H1 (cell line): Measurements from ENCODE around the gene PHC3. TPM values are rescaled to one million over a fixed set of nuclear protein-coding genes. Genes with fewer than 3 reads are reported as not detected.

Experiments
- CTCF ChIA-PET: fragments of 300-600 bp; sonication (Branson Sonifier 250); formaldehyde crosslinking; loops from one replicate; lab custom pipeline; 2021; ENCODE audit not compliant: partially characterized antibody; lab: Charles Lee
- POLR2A ChIA-PET: fragments of 300-600 bp; sonication (Branson Sonifier 250); formaldehyde crosslinking; loops from one replicate; lab custom pipeline; 2021; ENCODE audit warnings: inconsistent platforms; ENCODE audit not compliant: partially characterized antibody; lab: Charles Lee
- DNase-seq, 2 experiments: peaks; one replicate each; pipeline versions ENCODE4 v3.0.0 to v3.0.0-alpha.2; 2010 to 2022; ENCODE audit warnings: low spot score in 2 of 2, low read depth in 1 of 2, mixed read lengths in 1 of 2
- FAIRE-seq: peaks from 2 replicates; lab custom pipeline; 2011; peaks lifted over from hg19 to GRCh38; lab: Jason Lieb, UNC
- H2AFZ ChIP-seq: 2 replicates; pipeline ENCODE4 v1.8.1; 2012; ENCODE audit warnings: low read length, inconsistent platforms
- H2AK5ac ChIP-seq: 2 replicates; pipeline ENCODE4 v1.6.1; 2013; ENCODE audit warnings: low read depth, low read length
- H2BK120ac ChIP-seq: replicated peaks from 2 replicates; pipeline ENCODE3; 2013; ENCODE audit warnings: low read depth, low read length, inconsistent platforms
- H2BK12ac ChIP-seq: 2 replicates; pipeline ENCODE4 v1.6.1; 2013; ENCODE audit warnings: low read depth, low read length
- H2BK15ac ChIP-seq: 2 replicates; pipeline ENCODE4 v1.6.1; 2013; ENCODE audit warnings: low read length
- H2BK20ac ChIP-seq: 2 replicates; pipeline ENCODE4 v1.6.1; 2013; ENCODE audit warnings: low read length
- H2BK5ac ChIP-seq: 2 replicates; pipeline ENCODE4 v1.6.1; 2013; ENCODE audit warnings: low read depth, low read length
- H3K14ac ChIP-seq: 2 replicates; pipeline ENCODE4 v1.6.1; 2013; ENCODE audit warnings: inconsistent platforms; ENCODE audit not compliant: insufficient read length
- H3K18ac ChIP-seq: 2 replicates; pipeline ENCODE4 v1.6.1; 2013; ENCODE audit warnings: low read length; ENCODE audit errors: extremely low read depth
- H3K23ac ChIP-seq: 2 replicates; pipeline ENCODE4 v1.6.1; 2013; ENCODE audit warnings: inconsistent platforms; ENCODE audit not compliant: insufficient read length
- H3K23me2 ChIP-seq: 2 replicates; pipeline ENCODE4 v1.6.1; 2013; ENCODE audit warnings: low read depth, low read length
- H3K27ac ChIP-seq: 2 replicates; pipeline ENCODE4 v1.6.1; 2011; ENCODE audit warnings: low read depth, low read length, inconsistent platforms
- H3K27me3 ChIP-seq, 4 experiments: replicated peaks in 1 of 4; 1 replicate in 1 of 4; 2 replicates in 3 of 4; pipeline versions ENCODE4 v1.6.1 to v1.8.1; 2011 to 2013; ENCODE audit warnings: low read length in 3 of 4, mild to moderate bottlenecking in 3 of 4, inconsistent platforms in 2 of 4, mixed read lengths in 2 of 4, moderate library complexity in 1 of 4; ENCODE audit not compliant: control insufficient read depth in 3 of 4, insufficient read depth in 3 of 4; ENCODE audit errors: extremely low read depth in 1 of 4
- H3K36me3 ChIP-seq, 4 experiments: 2 replicates each; pipeline versions ENCODE4 v1.6.1 to v1.8.1; 2011 to 2013; ENCODE audit warnings: mild to moderate bottlenecking in 4 of 4, low read length in 3 of 4, moderate library complexity in 2 of 4, control low read depth in 1 of 4, inconsistent platforms in 1 of 4; ENCODE audit not compliant: insufficient read depth in 4 of 4, control insufficient read depth in 2 of 4
- H3K4ac ChIP-seq: replicated peaks from 2 replicates; pipeline ENCODE3; 2013; ENCODE audit warnings: low read length, low read depth, mixed read lengths, inconsistent platforms; ENCODE audit not compliant: insufficient read length
- H3K4me1 ChIP-seq, 4 experiments: replicated peaks in 1 of 4; 1 replicate in 1 of 4; 2 replicates in 3 of 4; pipeline versions ENCODE4 v1.6.1 to v1.8.1; 2011 to 2013; ENCODE audit warnings: low read length in 3 of 4, inconsistent platforms in 2 of 4, mixed read lengths in 1 of 4; ENCODE audit not compliant: insufficient read depth in 4 of 4, control insufficient read depth in 3 of 4
- H3K4me2 ChIP-seq, 2 experiments: 2 replicates each; pipeline versions ENCODE4 v1.6.1 to v1.8.1; 2011 to 2013; ENCODE audit warnings: low read depth in 2 of 2, low read length in 2 of 2, control low read depth in 1 of 2, inconsistent platforms in 1 of 2, mild to moderate bottlenecking in 1 of 2; ENCODE audit not compliant: insufficient read depth in 1 of 2
- H3K4me3 ChIP-seq, 4 experiments: fragments of 200-600, 300-600 bp in 1 of 4; sonication (generic), shearing (Covaris generic), sonication (Bioruptor Twin) in 1 of 4; 2 replicates each; pipeline versions ENCODE4 v1.5.1 to v1.8.1; 2011 to 2016; ENCODE audit warnings: low read length in 4 of 4, low read depth in 3 of 4, control low read depth in 2 of 4, inconsistent platforms in 2 of 4, mild to moderate bottlenecking in 2 of 4, mixed read lengths in 1 of 4, moderate library complexity in 1 of 4; ENCODE audit not compliant: insufficient read depth in 2 of 4; ENCODE audit errors: extremely low read depth in 1 of 4
- H3K56ac ChIP-seq: replicated peaks from 2 replicates; pipeline ENCODE3; 2013; ENCODE audit warnings: low read depth, mild to moderate bottlenecking, mixed read lengths, low read length, inconsistent platforms; ENCODE audit not compliant: insufficient read length
- H3K79me1 ChIP-seq: 2 replicates; pipeline ENCODE4 v1.6.1; 2013; ENCODE audit warnings: low read depth, low read length, control low read depth
- H3K79me2 ChIP-seq, 2 experiments: 2 replicates each; pipeline versions ENCODE4 v1.6.1 to v1.8.1; 2012 to 2013; ENCODE audit warnings: low read length in 2 of 2, mild to moderate bottlenecking in 2 of 2, inconsistent platforms in 1 of 2; ENCODE audit not compliant: insufficient read depth in 2 of 2, control insufficient read depth in 1 of 2
- H3K9ac ChIP-seq, 4 experiments: replicated peaks in 1 of 4; 1 replicate in 1 of 4; 2 replicates in 3 of 4; pipeline versions ENCODE4 v1.6.1 to v1.8.1; 2011 to 2013; ENCODE audit warnings: low read depth in 3 of 4, low read length in 3 of 4, control low read depth in 2 of 4, mild to moderate bottlenecking in 2 of 4, moderate library complexity in 2 of 4, inconsistent platforms in 1 of 4; ENCODE audit errors: extremely low read depth in 1 of 4
- H3K9me3 ChIP-seq, 2 experiments: 2 replicates each; pipeline versions ENCODE4 v1.6.1 to v1.8.1; 2012 to 2013; ENCODE audit warnings: mild to moderate bottlenecking in 2 of 2, moderate library complexity in 2 of 2, control low read depth in 1 of 2, inconsistent platforms in 1 of 2, low read depth in 1 of 2, low read length in 1 of 2, mixed read lengths in 1 of 2; ENCODE audit not compliant: insufficient read depth in 2 of 2
- H4K20me1 ChIP-seq, 2 experiments: replicated peaks in 1 of 2; 2 replicates each; pipeline versions ENCODE3 to v1.8.1; 2011 to 2013; ENCODE audit warnings: inconsistent platforms in 2 of 2, low read length in 2 of 2, mild to moderate bottlenecking in 1 of 2; ENCODE audit not compliant: insufficient read depth in 2 of 2, control insufficient read depth in 1 of 2
- H4K5ac ChIP-seq: 2 replicates; pipeline ENCODE4 v1.6.1; 2013; ENCODE audit warnings: low read length, low read depth, mixed read lengths, inconsistent platforms; ENCODE audit not compliant: insufficient read length
- H4K8ac ChIP-seq: 2 replicates; pipeline ENCODE4 v1.8.0; 2013; ENCODE audit warnings: mild to moderate bottlenecking, moderate library complexity, low read length, inconsistent platforms; ENCODE audit not compliant: insufficient read depth; ENCODE audit errors: extremely low read depth
- H4K91ac ChIP-seq: replicated peaks from 2 replicates; pipeline ENCODE3; 2013; ENCODE audit warnings: low read length, mixed read lengths, inconsistent platforms; ENCODE audit not compliant: insufficient read length
- BRCA1 ChIP-seq: IDR thresholded peaks from 2 replicates; pipeline ENCODE4 v1.6.1; 2012; ENCODE audit warnings: low read depth, low read length, improper control_type of control experiment
- CHD2 ChIP-seq: IDR thresholded peaks from 2 replicates; pipeline ENCODE4 v1.6.1; 2012; ENCODE audit warnings: low read length, improper control_type of control experiment
- CTCF ChIP-seq, 3 experiments: IDR thresholded peaks; 1 replicate in 2 of 3; 2 replicates in 1 of 3; pipeline versions ENCODE4 v1.5.1 to v1.6.1; 2011; ENCODE audit warnings: low read length in 3 of 3, mild to moderate bottlenecking in 3 of 3, inconsistent platforms in 2 of 3, low read depth in 1 of 3, moderate library complexity in 1 of 3; ENCODE audit not compliant: insufficient read depth in 1 of 3; ENCODE audit errors: control extremely low read depth in 1 of 3
- POLR2AphosphoS5 ChIP-seq: IDR thresholded peaks from 2 replicates; pipeline ENCODE4 v1.6.1; 2011; ENCODE audit warnings: low read depth, low read length
- SP1 ChIP-seq: IDR thresholded peaks from 2 replicates; pipeline ENCODE4 v1.6.1; 2011; ENCODE audit warnings: low read depth, low read length
- TAF1 ChIP-seq: IDR thresholded peaks from 2 replicates; pipeline ENCODE4 v1.6.1; 2011; ENCODE audit warnings: mild to moderate bottlenecking, low read depth, low read length
- WGBS, 2 experiments: shearing (Covaris generic) in 1 of 2; methylation state at CpG; one replicate each; pipeline versions ENCODE4 v1.1.6 to v1.1.7; 2013 to 2015; ENCODE audit warnings: low lambda C conversion rate in 2 of 2, mixed read lengths in 2 of 2, inconsistent platforms in 1 of 2, low coverage in 1 of 2, missing lambda C conversion rate in 1 of 2; ENCODE audit not compliant: insufficient replicate concordance in 2 of 2, insufficient coverage in 1 of 2, insufficient read length in 1 of 2; ENCODE audit errors: extremely low coverage in 1 of 2, missing lambda C conversion rate in 1 of 2; 5-methylcytosine and 5-hydroxymethylcytosine counted together
- polyA plus RNA-seq, 7 experiments: library from polyadenylated mRNA; depleted of rRNA in 3 of 7; stranded (reverse) in 5 of 7; unstranded in 2 of 7; fragments of >200 nt in 5 of 7; fragments of 200-250 nt in 2 of 7; gene quantifications; 1 replicate in 5 of 7; 2 replicates in 1 of 7; 4 replicates in 1 of 7; pipeline versions ENCODE4 v1.2.1 to v1.2.3, GENCODE V29; 2011 to 2013; ENCODE audit warnings: missing spikeins in 2 of 7, mixed read lengths in 2 of 7
- total RNA-seq: library from RNA; stranded (reverse); fragmentation: NEBNext Ultra II Directional; extraction: Animal tissue kit (Norgen Biotek cat#: 25700); gene quantifications from 2 replicates; pipeline ENCODE4 v1.2.1, GENCODE V29; 2021

The PHC3 gene
- total and polyA plus RNA-seq, 2 of the 8 experiments (the other 6 are each of a cell fraction or from before 2014, with no cell fraction given): 26.4 to 29.2 TPM

- Histone ChIP-seq H3K4me1 (no peaks in the 10 kb centered on the region; a peak in 1 of 7 replicates), H4K91ac (no peak overlapping the region), H3K27me3 (no peaks in the 10 kb centered on the region), H3K14ac (no peak overlapping the region), H2AFZ (no peak overlapping the region; the same call in 1 of the 2 replicates), H3K4me2 (no peak overlapping the region), H2BK12ac (no peak overlapping the region), H3K23ac (no peak overlapping the region), H3K4me3 (no peak overlapping the region), H3K27ac (no peak overlapping the region), H3K56ac (no peak overlapping the region), H3K4ac (no peak overlapping the region), H2BK20ac (no peak overlapping the region), H4K8ac (no peak overlapping the region), H2BK15ac (no peak overlapping the region), H3K18ac (no peak overlapping the region), H2BK5ac (no peak overlapping the region), H3K23me2 (no peaks in the 10 kb centered on the region), H4K5ac (no peak overlapping the region), H2AK5ac (no peak overlapping the region), H3K79me1 (no peaks in the 10 kb centered on the region), H2BK120ac (no peak overlapping the region), H3K9ac (no peak overlapping the region), H4K20me1 (no peaks in the 10 kb centered on the region), H3K36me3 (no peaks in the 10 kb centered on the region), H3K79me2 (no peaks in the 10 kb centered on the region), H3K9me3 (no peaks in the 10 kb centered on the region)
- ChIA-PET CTCF (interaction anchor here (0.8 kb wide), 1 partner anchor 16 kb away, joined by 3 read pairs; no protein-coding TSS in a partner anchor), POLR2A (no interaction called here)
- WGBS, 2 experiments: 87% methylated on average over 3 of the region's 3 CpGs; no CpG with 5 or more reads in 1 of the 2 experiments
- FAIRE-seq (no peak), DNase-seq (no peak)
- TF ChIP-seq SP1 (no peak), CHD2 (no peak), CTCF (IDR thresholded peaks at IDR 0.05; ENCODE audit: control extremely low read depth in 1 of 3, insufficient read depth in 1 of 3, low read depth in 1 of 3, low read length in 3 of 3) (no peak), BRCA1 (no peak), POLR2AphosphoS5 (no peak), TAF1 (no peak)
Observed at GRCh38 chr3:170196833-170197232, 15.3 kb upstream of the PHC3 start.
